Measurements from ENCODE around the gene MCM5. TPM values are rescaled to one million over a fixed set of nuclear protein-coding genes. Genes with fewer than 3 reads are reported as not detected.
"Not testable (repeated sequence)": the region's sequence is repeated elsewhere in the genome, so short reads cannot be mapped to it uniquely, and the experiment has no call there.

Gene MCM5
- total RNA-seq, 8 experiments from 2014 or later = 2.0 to 76.6 (median 7.4) TPM

DNA sequence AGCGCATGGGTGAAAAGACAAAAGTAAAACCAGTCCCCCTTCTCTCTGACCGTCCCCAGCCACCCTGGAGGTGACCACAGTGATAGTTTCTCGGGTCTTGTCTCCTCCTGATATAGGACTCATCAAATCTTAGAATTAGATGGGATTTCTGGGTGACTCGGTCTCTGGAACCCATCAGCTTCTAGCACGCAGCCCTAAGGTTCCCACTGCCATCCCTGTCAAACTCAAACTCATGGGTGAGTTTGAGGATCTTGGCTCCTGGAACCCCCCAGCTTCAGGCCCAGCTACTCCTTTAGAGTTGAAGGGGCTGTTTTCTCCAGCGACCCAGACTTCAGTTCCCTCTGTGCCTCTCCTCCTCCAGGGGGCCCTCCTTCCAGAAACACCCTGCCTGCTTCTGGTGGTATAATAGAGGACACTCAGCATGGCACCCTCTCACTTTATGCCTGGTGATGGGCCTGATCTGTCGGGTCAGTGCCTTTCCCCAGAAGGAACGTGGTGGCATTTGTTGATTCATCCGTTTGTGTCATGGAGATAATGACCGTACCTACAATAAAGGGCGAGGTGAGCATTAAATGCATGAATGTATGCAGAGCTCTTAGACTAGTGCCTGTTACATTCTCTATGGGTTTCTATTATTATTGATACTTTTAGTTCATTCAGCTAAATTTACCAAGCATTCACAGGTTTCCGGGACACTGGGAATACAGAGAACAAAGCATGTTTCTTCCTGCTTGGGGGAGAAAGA, 31.7 kb downstream of the MCM5 start:
- Histone ChIP-seq H3K27ac (no peak overlapping the region), H3K4me1 (replicated peaks in 1 of 2) (peaks cover 0 to 9% of the 10 kb centered on the region in 2 donors), H3K4me3 (no peak overlapping the region)
- ATAC-seq (replicated peaks in 6 of 8) = no peak
- 81 to 100% (median 94%) methylated on average over 2 to 10 of the region's 12 CpGs; no CpG with 5 or more reads in 1 of the 10 experiments for WGBS, 10 experiments
- in situ Hi-C loops (cut with MboI; ENCODE audit: low pct_unique_long_range_greater_than_20kb in 2 of 9, low sequenced_read_pairs in 9 of 9, unreplicated experiment in 9 of 9) = loop anchor here (5.0 to 25.0 kb wide), 4 partner anchors 151 to 681 kb away; no protein-coding TSS in a partner anchor

DNA sequence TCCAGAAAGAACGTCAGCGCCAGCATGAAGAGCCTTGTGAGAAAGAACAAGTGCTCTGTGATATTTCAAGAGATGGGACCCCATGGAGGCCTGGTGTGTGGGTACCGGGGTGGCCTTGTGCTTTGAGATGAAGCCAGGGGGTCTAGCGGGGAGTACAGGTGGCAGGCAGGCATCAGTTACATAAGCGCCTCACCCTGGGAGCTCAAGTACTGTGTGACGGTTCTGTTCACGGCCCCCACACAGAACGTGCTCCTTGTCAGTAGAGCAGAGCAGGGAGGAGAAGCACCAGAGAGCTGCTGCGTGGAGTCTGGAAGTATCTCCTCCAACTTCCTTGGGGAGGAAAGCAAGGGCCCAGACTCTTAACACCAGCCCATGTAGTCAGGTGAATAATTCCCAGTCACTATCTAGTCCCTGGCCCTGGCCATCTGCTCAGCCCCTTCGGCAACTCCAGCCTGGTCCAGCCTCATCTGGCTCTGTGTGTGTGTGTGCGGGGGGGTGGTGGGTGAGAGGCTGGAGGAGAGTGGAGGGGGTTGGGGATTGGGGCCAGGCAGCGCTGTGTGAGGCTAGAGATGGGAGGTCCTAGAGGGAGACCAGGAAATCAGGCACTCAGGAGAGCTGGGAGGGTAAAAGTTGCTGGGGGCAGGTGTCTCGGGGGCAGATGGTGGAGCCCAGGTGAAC, 32.4 kb downstream of the MCM5 start:
- H3K4me1 ChIP-seq (replicated peaks in 1 of 2) = peaks cover 0 to 9% of the 10 kb centered on the region in 2 donors
- ATAC-seq (replicated peaks in 6 of 8) = peak in 1 of 8 experiments; percentile 28
- WGBS, 10 experiments = 69 to 100% (median 96%) methylated on average over 1 to 8 of the region's 13 CpGs; no CpG with 5 or more reads in 2 of the 10 experiments
- H3K27ac ChIP-seq = no peak overlapping the region
- no peak overlapping the region for H3K4me3 ChIP-seq
- in situ Hi-C loops (cut with MboI; ENCODE audit: low pct_unique_long_range_greater_than_20kb in 2 of 9, low sequenced_read_pairs in 9 of 9, unreplicated experiment in 9 of 9) = loop anchor here (5.0 to 25.0 kb wide), 4 partner anchors 150 to 680 kb away; no protein-coding TSS in a partner anchor

DNA sequence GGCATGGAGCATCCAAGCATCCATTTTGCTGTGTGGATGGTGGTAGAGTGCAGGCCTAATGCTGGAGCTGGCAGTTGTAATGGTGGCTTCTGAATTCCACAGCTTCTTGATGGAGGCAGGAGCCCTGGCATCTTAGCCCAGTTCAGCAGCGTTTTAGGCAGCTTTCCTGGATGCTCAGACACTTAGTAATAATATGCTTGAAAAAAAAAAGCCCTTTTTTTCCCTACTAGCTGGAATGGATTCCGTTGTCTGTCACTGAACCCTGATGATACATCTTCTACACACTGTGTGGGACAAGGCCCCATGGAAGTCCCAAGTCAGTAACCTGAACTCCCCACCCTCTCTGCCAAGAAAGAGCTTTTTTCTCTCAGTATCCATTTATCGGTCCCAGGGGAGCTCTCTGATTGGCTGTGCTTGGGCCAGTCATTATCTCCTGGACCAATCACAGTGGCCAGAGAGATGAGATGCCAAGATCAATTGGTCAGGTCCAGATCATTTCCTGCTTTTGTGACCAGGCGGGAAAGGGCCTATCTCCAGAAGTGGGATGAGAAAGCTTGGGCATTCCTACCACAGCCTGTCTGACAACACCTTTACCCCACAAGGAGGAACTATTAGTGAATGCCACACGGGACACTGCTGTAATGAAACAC, 34.2 kb downstream of the MCM5 start:
- WGBS, 10 experiments = 82 to 100% (median 94%) methylated on average over 1 to 4 of the region's 5 CpGs; no CpG with 5 or more reads in 4 of the 10 experiments
- Histone ChIP-seq H3K4me1 (replicated peaks in 1 of 2) (peaks cover 0 to 9% of the 10 kb centered on the region in 2 donors), H3K27ac (no peak overlapping the region), H3K4me3 (no peak overlapping the region)
- in situ Hi-C loops (cut with MboI; ENCODE audit: low pct_unique_long_range_greater_than_20kb in 2 of 9, low sequenced_read_pairs in 9 of 9, unreplicated experiment in 9 of 9) = loop anchor here (5.0 to 25.0 kb wide), 4 partner anchors 148 to 678 kb away; no protein-coding TSS in a partner anchor
- no peak for ATAC-seq (replicated peaks in 6 of 8)

DNA sequence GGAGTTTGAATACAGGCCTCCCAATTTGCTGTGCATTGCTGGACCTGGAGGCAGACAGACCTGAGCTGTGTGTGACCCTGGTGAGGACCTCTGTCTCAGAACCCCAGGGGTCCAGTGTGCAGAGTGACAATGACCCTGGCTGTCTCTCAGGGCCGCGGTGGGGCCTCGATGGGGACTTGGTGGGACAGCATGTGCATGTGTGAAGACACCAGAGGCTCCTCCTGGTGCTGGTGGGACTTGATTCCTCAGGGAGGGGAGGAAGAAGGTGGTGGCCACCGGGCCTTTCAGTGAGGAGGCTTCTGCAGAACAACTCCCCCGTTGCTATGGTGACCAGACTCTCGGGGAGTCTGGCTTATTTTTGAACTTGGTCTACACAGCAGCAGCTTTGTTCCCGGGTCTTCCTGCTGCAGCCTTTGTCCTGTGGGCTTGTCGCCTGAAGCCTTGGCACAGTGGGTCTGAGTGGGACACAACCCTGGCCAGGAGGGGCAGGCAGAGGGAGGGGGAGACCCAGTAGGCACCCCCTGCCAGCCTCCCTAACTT, 35.3 kb downstream of the MCM5 start:
- WGBS, 10 experiments = 30 to 100% (median 68%) methylated on average over 1 to 8 of the region's 8 CpGs; no CpG with 5 or more reads in 5 of the 10 experiments
- Histone ChIP-seq H3K27ac (no peak overlapping the region), H3K4me1 (replicated peaks in 1 of 2) (peaks cover 0 to 9% of the 10 kb centered on the region in 2 donors), H3K4me3 (no peak overlapping the region)
- in situ Hi-C loops (cut with MboI; ENCODE audit: low pct_unique_long_range_greater_than_20kb in 2 of 9, low sequenced_read_pairs in 9 of 9, unreplicated experiment in 9 of 9) = loop anchor here in 8 of 9 experiments (10.0 to 25.0 kb wide), 3 partner anchors 150 to 677 kb away; no protein-coding TSS in a partner anchor
- no peak for ATAC-seq (replicated peaks in 6 of 8)

DNA sequence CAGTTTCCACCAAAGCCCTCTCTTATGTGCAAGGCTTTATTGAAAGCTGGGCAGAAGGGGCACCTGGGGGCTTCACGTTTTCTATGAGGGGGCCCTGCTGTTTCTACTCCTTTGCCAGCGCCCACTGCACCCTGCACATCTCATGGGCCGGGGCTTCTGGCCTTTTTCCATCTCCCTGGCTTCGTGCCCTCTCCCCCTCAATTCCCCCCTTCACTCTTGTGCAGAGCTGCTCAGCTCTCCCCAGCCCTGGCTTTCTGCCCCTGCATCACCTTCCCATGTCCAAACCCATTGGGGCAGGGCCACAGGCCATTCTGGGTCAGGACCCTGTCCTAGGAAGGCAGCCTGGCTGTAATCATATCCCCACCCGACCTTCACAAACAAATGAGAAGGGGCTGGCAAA, 36.5 kb downstream of the MCM5 start:
- Histone ChIP-seq H3K27ac (no peak overlapping the region), H3K4me1 (replicated peaks in 1 of 2) (peaks cover 0 to 5% of the 10 kb centered on the region in 2 donors), H3K4me3 (no peak overlapping the region)
- 67 to 100% (median 91%) methylated on average over 1 to 4 of the region's 5 CpGs; no CpG with 5 or more reads in 6 of the 10 experiments for WGBS, 10 experiments
- ATAC-seq (replicated peaks in 6 of 8) = no peak
- in situ Hi-C loops (cut with MboI; ENCODE audit: low pct_unique_long_range_greater_than_20kb in 2 of 9, low sequenced_read_pairs in 9 of 9, unreplicated experiment in 9 of 9) = loop anchor here in 8 of 9 experiments (10.0 to 25.0 kb wide), 3 partner anchors 148 to 676 kb away; no protein-coding TSS in a partner anchor

DNA sequence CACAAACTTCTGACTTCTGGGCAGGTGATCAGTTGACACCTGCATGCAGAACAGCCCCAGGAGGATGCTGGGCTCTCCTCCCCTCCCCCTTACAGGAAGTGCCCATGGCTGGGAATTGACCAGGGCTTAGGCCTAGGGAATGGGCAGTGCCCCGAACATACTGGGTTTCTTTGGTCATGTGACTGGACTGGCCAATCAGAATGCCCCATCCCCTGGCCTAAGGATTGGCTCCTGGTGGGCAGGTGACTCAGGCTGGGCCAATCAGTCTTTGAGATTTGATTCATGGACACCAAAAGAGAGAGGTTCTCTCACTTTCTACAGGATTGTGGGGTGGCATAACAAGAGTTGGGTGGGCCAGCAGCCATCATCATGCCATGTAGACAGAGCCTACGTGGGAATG, 37.1 kb downstream of the MCM5 start:
- Histone ChIP-seq H3K4me1 (replicated peaks in 1 of 2) (peaks cover 0 to 4% of the 10 kb centered on the region in 2 donors), H3K4me3 (no peak overlapping the region), H3K27ac (no peak overlapping the region)
- 80 to 100% (median 100%) methylated on average over 1 to 2 of the region's 2 CpGs; no CpG with 5 or more reads in 2 of the 10 experiments for WGBS, 10 experiments
- in situ Hi-C loops (cut with MboI; ENCODE audit: low pct_unique_long_range_greater_than_20kb in 2 of 9, low sequenced_read_pairs in 9 of 9, unreplicated experiment in 9 of 9) = loop anchor here in 8 of 9 experiments (10.0 to 25.0 kb wide), 3 partner anchors 148 to 675 kb away; no protein-coding TSS in a partner anchor
- ATAC-seq (replicated peaks in 6 of 8) = peak in 1 of 8 experiments; percentile 30

DNA sequence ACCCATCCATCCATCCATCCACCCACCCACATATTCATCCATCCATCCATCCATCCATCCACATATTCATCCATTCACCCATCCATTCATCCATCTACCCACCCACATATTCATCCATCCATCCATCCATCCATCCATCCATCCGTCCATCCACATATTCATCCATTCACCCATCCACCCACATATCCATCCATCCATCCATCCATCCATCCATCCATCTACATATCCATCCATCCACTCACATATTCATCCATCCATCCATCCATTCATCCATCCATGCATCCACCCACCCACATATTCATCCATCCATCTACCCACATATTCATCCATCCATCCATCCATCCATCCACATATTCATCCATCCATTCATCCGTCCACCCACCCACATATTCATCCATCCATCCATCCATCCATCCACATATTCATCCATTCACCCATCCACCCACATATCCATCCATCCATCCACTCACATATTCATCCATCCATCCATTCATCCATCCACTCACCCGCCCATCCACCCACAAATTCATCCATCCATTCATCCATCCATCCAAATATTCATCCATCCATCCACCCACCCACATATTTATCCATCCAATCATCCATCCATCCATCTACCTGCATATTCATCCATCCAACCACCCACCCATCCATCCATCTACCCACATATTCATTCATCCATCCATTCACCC, 38.9 kb downstream of the MCM5 start:
- H3K4me3 ChIP-seq; H3K4me1 ChIP-seq (replicated peaks in 1 of 2); ATAC-seq (replicated peaks in 6 of 8); H3K27ac ChIP-seq: not testable (repeated sequence)
- 0 to 100% (median 45%) methylated on average over 1 to 3 of the region's 3 CpGs; no CpG with 5 or more reads in 2 of the 10 experiments for WGBS, 10 experiments
- in situ Hi-C loops (cut with MboI; ENCODE audit: low pct_unique_long_range_greater_than_20kb in 2 of 9, low sequenced_read_pairs in 9 of 9, unreplicated experiment in 9 of 9) = loop anchor here in 8 of 9 experiments (10.0 to 25.0 kb wide), 3 partner anchors 146 to 673 kb away; no protein-coding TSS in a partner anchor

DNA sequence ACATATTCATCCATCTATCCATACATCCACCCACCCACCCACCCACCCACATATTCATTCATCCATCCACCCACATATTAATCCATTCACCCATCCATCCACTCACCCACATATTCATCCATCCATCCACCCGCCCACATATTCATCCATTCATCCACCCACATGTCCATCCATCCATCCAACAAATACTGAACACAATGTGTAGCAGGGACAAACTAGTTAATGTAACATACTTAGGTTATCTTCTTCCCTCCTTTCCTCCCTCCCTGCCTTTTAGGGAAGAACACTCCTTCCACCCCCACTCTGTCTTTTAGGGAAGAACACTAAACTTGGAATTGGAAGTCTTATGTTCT, 39.4 kb downstream of the MCM5 start:
- in situ Hi-C loops (cut with MboI; ENCODE audit: low pct_unique_long_range_greater_than_20kb in 2 of 9, low sequenced_read_pairs in 9 of 9, unreplicated experiment in 9 of 9) = loop anchor here in 8 of 9 experiments (10.0 to 25.0 kb wide), 3 partner anchors 145 to 673 kb away; no protein-coding TSS in a partner anchor

DNA sequence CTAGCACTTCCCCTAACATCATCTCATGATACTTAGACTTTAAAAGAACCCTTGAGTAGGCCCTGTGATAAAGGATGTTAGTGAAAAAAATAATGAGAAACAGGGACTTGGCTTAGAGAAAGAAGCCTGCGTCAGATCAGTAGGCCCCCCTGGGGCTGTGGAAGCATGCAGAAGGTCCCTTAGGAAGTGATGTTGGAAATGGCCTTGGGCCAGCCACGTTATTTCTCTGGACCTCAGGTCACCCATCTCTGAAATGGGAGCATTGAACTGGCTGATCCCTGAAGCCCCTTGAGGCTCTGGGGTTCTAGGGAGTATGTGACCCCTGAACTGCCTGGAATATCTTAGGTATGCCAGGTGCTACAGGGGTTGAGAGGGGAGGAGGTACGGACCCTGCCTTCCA, 40.2 kb downstream of the MCM5 start:
- WGBS, 10 experiments = 80 to 100% (median 86%) methylated on average over 1 to 3 of the region's 3 CpGs; no CpG with 5 or more reads in 5 of the 10 experiments

More for the DNA sequence above, 39.4 kb downstream of the MCM5 start:
- H3K4me1 ChIP-seq (replicated peaks in 1 of 2) = no peaks in the 10 kb centered on the region
- no peak for ATAC-seq (replicated peaks in 6 of 8)
- no peak overlapping the region for H3K4me3 ChIP-seq
- H3K27ac ChIP-seq = no peak overlapping the region
- no CpG with 5 or more reads among the region's 1 CpG for WGBS, 10 experiments

DNA sequence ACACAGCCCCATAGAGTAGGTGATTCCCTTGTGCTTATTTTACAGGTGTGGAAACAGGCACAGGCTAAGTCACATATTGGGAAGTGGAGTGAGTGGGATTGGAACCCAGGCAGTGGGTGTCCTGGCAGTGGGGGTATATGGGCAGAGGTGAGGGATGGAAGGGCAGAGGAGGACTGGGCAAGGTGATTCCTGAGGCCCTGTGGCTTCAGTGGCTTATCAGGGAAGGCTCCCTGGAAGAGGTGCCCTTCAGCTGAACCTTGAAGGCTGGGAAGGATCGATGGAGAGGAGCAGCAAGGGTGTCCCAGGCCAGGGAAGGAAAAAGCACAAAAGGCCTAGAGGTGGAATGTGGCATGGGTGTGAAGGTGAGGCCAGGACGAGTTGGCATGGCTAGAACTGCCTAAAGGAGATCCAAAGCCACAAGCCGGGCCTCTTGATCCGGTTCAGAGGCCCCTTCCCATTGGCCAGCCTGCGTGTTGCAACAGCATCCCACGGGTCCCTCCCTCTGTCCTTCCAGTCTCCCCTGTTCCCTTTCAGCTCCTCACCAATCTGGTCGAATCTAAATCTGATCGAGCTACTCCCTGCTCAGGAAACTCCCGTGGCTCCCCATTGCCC, 41.7 kb downstream of the MCM5 start:
- WGBS, 10 experiments = 60 to 100% (median 91%) methylated on average over 1 to 3 of the region's 9 CpGs; no CpG with 5 or more reads in 6 of the 10 experiments
- in situ Hi-C loops (cut with MboI; ENCODE audit: low pct_unique_long_range_greater_than_20kb in 2 of 9, low sequenced_read_pairs in 9 of 9, unreplicated experiment in 9 of 9) = loop anchor here in 5 of 9 experiments (25.0 kb wide), 2 partner anchors 146 to 671 kb away; no protein-coding TSS in a partner anchor
- H3K27ac ChIP-seq = no peak overlapping the region
- H3K4me3 ChIP-seq = no peak overlapping the region
- no peaks in the 10 kb centered on the region for H3K4me1 ChIP-seq (replicated peaks in 1 of 2)
- ATAC-seq (replicated peaks in 6 of 8) = no peak

More for the DNA sequence above, 40.2 kb downstream of the MCM5 start:
- Histone ChIP-seq H3K27ac (no peak overlapping the region), H3K4me1 (replicated peaks in 1 of 2) (no peaks in the 10 kb centered on the region), H3K4me3 (no peak overlapping the region)
- in situ Hi-C loops (cut with MboI; ENCODE audit: low pct_unique_long_range_greater_than_20kb in 2 of 9, low sequenced_read_pairs in 9 of 9, unreplicated experiment in 9 of 9) = loop anchor here in 5 of 9 experiments (25.0 kb wide), 2 partner anchors 147 to 672 kb away; no protein-coding TSS in a partner anchor
- ATAC-seq (replicated peaks in 6 of 8) = no peak

DNA sequence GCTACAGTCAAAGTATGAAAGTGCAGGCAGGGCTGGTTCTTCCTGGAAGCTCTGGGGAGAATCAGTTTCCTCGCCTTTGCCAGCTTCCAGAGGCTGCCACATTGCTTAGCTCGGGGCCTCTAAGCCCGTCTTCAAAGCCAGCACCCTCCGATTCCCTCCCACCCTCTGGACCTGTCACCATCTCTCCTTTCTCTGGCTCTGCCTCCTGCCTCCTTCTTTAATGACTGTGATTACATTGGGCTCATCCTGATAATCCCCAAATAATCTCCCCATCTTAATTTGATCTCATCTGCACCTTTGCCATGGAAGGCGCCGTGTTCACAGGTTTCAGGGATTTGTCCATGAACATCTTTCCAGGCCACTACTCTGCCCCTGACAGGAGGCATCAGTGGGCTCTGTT, 42.5 kb downstream of the MCM5 start:
- ATAC-seq (replicated peaks in 6 of 8) = no peak
- no peak overlapping the region for H3K4me3 ChIP-seq
- in situ Hi-C loops (cut with MboI; ENCODE audit: low pct_unique_long_range_greater_than_20kb in 2 of 9, low sequenced_read_pairs in 9 of 9, unreplicated experiment in 9 of 9) = loop anchor here in 5 of 9 experiments (25.0 kb wide), 2 partner anchors 145 to 670 kb away; no protein-coding TSS in a partner anchor
- 40 to 100% (median 84%) methylated on average over 1 to 4 of the region's 6 CpGs; no CpG with 5 or more reads in 5 of the 10 experiments for WGBS, 10 experiments
- H3K4me1 ChIP-seq (replicated peaks in 1 of 2) = no peaks in the 10 kb centered on the region
- H3K27ac ChIP-seq = no peak overlapping the region
